Measurements from ENCODE around the gene NUTM1. TPM values are rescaled to one million over a fixed set of nuclear protein-coding genes. Genes with fewer than 3 reads are reported as not detected.

The NUTM1 gene
- total RNA-seq, 1 experiment from 2014 or later: 0.07 TPM

GRCh38 chr15:34311563-34311962, 31.6 kb upstream of the NUTM1 start:
- Histone ChIP-seq H3K4me2 (ENCODE audit: low read length) (no peak overlapping the region), H4K20me1 (ENCODE audit: insufficient read depth) (no peaks in the 10 kb centered on the region), H3K79me2 (ENCODE audit: insufficient read depth, low read length) (no peaks in the 10 kb centered on the region), H2AFZ (ENCODE audit: low read depth, low read length, poor library complexity, severe bottlenecking) (no peak overlapping the region), H3K27me3 (ENCODE audit: insufficient read depth, low read length) (no peaks in the 10 kb centered on the region), H3K36me3 (ENCODE audit: control insufficient read depth in 1 of 2, insufficient read depth in 2 of 2, low read length in 2 of 2) (no peaks in the 10 kb centered on the region; a peak in 1 of 4 replicates), H3K4me1 (ENCODE audit: control insufficient read depth in 1 of 2, insufficient read depth in 2 of 2, low read length in 2 of 2) (peaks cover 4 to 5% of the 10 kb centered on the region in 2 experiments; a peak in 3 of 4 replicates), H3K9me3 (ENCODE audit: control insufficient read depth in 1 of 2, insufficient read depth in 1 of 2, low read depth in 1 of 2, low read length in 2 of 2) (no peaks in the 10 kb centered on the region), H3K27ac (ENCODE audit: low read depth, low read length) (no peak overlapping the region), H3K9ac (ENCODE audit: low read length) (no peak overlapping the region), H3K9me2 (ENCODE audit: insufficient read depth) (no peaks in the 10 kb centered on the region), H3K4me3 (replicated peaks in 1 of 2; ENCODE audit: low read depth in 1 of 2, low read length in 2 of 2) (no peak overlapping the region)
- ChIA-PET POLR2A (no interaction called here), CTCF (no interaction called here), RAD21 (ENCODE audit: low non-redundant PET in 1 of 2, low total read pairs in 2 of 2, uncharacterized antibody in 2 of 2, unreplicated experiment in 2 of 2) (no interaction called here)
- ATAC-seq: no peak
- no TSS peak for BruUV-seq (replicated peaks)
- no peak for DNase-seq (ENCODE audit: low read depth, low spot score)
- intact Hi-C loops (cut with micrococcal nuclease): loop anchor here (10.0 kb wide), 1 partner anchor 53 kb away; the partner anchor contains the start of gene LPCAT4
- no peak for TF ChIP-seq ZNF274 (IDR thresholded peaks at IDR 0.05; ENCODE audit: low read depth, low read length)
- no peak for TF ChIP-seq REST (IDR thresholded peaks at IDR 0.05; ENCODE audit: low read depth)
- TF ChIP-seq SIN3A (IDR thresholded peaks at IDR 0.05; ENCODE audit: low read depth): no peak
- TF ChIP-seq ZFX (IDR thresholded peaks at IDR 0.05): no peak
- TF ChIP-seq YY1 (IDR thresholded peaks at IDR 0.05; ENCODE audit: extremely low read depth, insufficient replicate concordance, low read depth, low read length): no peak
- TF ChIP-seq TCF7L2 (IDR thresholded peaks at IDR 0.05; ENCODE audit: borderline replicate concordance, extremely low read depth, insufficient read depth, insufficient read length): no peak
- TF ChIP-seq ZBTB33 (IDR thresholded peaks at IDR 0.05; ENCODE audit: extremely low read depth, insufficient replicate concordance, low read length): no peak
- TF ChIP-seq EZH2 (IDR thresholded peaks at IDR 0.05): no peak
- no peak for TF ChIP-seq CEBPB (IDR thresholded peaks at IDR 0.05; ENCODE audit: low read depth)
- TF ChIP-seq JUND (IDR thresholded peaks at IDR 0.05): no peak
- TF ChIP-seq ELF1 (IDR thresholded peaks at IDR 0.05; ENCODE audit: borderline replicate concordance, low read depth): no peak
- no peak for TF ChIP-seq ATF3 (IDR thresholded peaks at IDR 0.05)

All from HCT116 (cell line).